Neural progenitor cell (in vitro differentiated cells): ENCODE measurements around the gene LYZ. TPM values are rescaled to one million over a fixed set of nuclear protein-coding genes. Genes with fewer than 3 reads are reported as not detected.

ENCODE experiments used
- DNase-seq: peaks from one replicate; pipeline ENCODE4 v3.0.0-alpha.2; 2016; ENCODE audit warnings: low spot score
- H2AFZ ChIP-seq: fragments of 200-600 bp; sonication (generic); replicated peaks from 2 replicates; pipeline ENCODE4 v1.6.1; 2016; ENCODE audit warnings: antibody characterized with exemption
- H3F3A ChIP-seq: fragments of 200-600 bp; sonication (generic); 2 replicates; pipeline ENCODE4 v1.6.1; 2016; ENCODE audit warnings: antibody characterized with exemption, low read depth
- H3K27ac ChIP-seq: fragments of 200-600 bp; sonication (generic); 2 replicates; pipeline ENCODE4 v1.5.1; 2016; ENCODE audit warnings: mild to moderate bottlenecking
- H3K27me3 ChIP-seq: fragments of 200-600 bp; sonication (generic); 2 replicates; pipeline ENCODE4 v1.6.1; 2016; ENCODE audit warnings: mild to moderate bottlenecking, moderate library complexity
- H3K36me3 ChIP-seq: fragments of 200-600 bp; sonication (generic); 2 replicates; pipeline ENCODE4 v1.5.1; 2016
- H3K4me1 ChIP-seq: fragments of 200-600 bp; sonication (generic); 2 replicates; pipeline ENCODE4 v1.6.1; 2016; ENCODE audit warnings: mixed run types
- H3K4me2 ChIP-seq: fragments of 200-600 bp; sonication (generic); 2 replicates; pipeline ENCODE4 v1.6.1; 2016
- H3K4me3 ChIP-seq: fragments of 200-600 bp; sonication (generic); 2 replicates; pipeline ENCODE4 v1.5.1; 2016
- H3K79me2 ChIP-seq: fragments of 200-600 bp; sonication (generic); 2 replicates; pipeline ENCODE4 v1.6.1; 2016; ENCODE audit warnings: low read depth
- H3K9ac ChIP-seq: fragments of 200-600 bp; sonication (generic); 2 replicates; pipeline ENCODE4 v1.6.1; 2016
- H3K9me3 ChIP-seq: fragments of 200-600 bp; sonication (generic); 2 replicates; pipeline ENCODE4 v1.5.1; 2016; ENCODE audit warnings: low read depth
- H4K20me1 ChIP-seq: fragments of 200-600 bp; sonication (generic); 2 replicates; pipeline ENCODE4 v1.6.1; 2016; ENCODE audit warnings: low read depth
- H3K27ac Mint-ChIP-seq: 3 replicates; pipeline ENCODE4 v1.8.0; 2021; ENCODE audit warnings: mixed read lengths
- H3K27me3 Mint-ChIP-seq: 2 replicates; pipeline ENCODE4 v1.8.0; 2022; ENCODE audit warnings: low read depth, mild to moderate bottlenecking, inconsistent platforms, moderate library complexity, mixed read lengths; ENCODE audit not compliant: insufficient read depth
- H3K36me3 Mint-ChIP-seq: 3 replicates; pipeline ENCODE4 v1.8.0; 2021; ENCODE audit warnings: mixed read lengths
- H3K4me1 Mint-ChIP-seq: 3 replicates; pipeline ENCODE4 v1.8.0; 2021; ENCODE audit warnings: mixed read lengths
- H3K4me3 Mint-ChIP-seq: 3 replicates; pipeline ENCODE4 v1.8.0; 2021; ENCODE audit warnings: mild to moderate bottlenecking, moderate library complexity, mixed read lengths
- H3K9me3 Mint-ChIP-seq: 3 replicates; pipeline ENCODE4 v1.8.0; 2020; ENCODE audit warnings: mixed read lengths
- EZH2 ChIP-seq: fragments of 200-600 bp; sonication (generic); IDR thresholded peaks from 2 replicates; pipeline ENCODE4 v1.6.1; 2017; ENCODE audit warnings: antibody characterized with exemption, mild to moderate bottlenecking, moderate library complexity
- EZH2phosphoT487 ChIP-seq: fragments of 200-600 bp; sonication (generic); IDR thresholded peaks from 2 replicates; pipeline ENCODE4 v1.6.1; 2017; ENCODE audit warnings: antibody characterized with exemption
- total RNA-seq: library from RNA; depleted of rRNA; stranded (reverse); fragments of >200 nt; gene quantifications from 2 replicates; pipeline ENCODE4 v1.2.3, GENCODE V29; 2015; ENCODE audit warnings: low replicate concordance
- TF ChIP-seq, protein P1 (sequence below): fragments of 200-600 bp; sonication (generic); IDR thresholded peaks from 2 replicates; pipeline ENCODE4 v1.5.1; 2017; ENCODE audit warnings: antibody characterized with exemption, mild to moderate bottlenecking

Gene LYZ
- total RNA-seq, 1 donor from 2014 or later = not detected

DNA sequence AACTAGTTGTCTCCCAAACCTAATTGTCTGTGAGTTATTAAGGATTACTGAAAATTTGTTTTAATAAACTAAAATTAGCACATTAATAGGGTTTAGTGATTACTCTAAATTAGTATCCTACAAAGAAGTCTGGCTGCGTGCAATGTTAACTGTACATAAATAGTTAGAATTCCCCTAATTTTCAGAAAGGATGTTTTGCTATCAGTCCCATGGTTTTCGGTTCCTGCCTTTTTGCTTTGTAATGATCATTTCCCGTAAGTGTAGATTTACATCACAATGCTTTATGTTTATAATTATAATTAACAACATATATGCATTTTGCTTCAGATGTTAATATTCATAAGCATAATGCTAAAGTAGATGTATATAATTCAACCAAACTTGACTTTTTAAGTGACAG, 19.8 kb upstream of the LYZ start:
- H3K27me3 ChIP-seq = peaks cover 16% of the 10 kb centered on the region
- H3K4me2 ChIP-seq = no peak overlapping the region
- no peaks in the 10 kb centered on the region for H3F3A ChIP-seq
- no peak for DNase-seq
- TF ChIP-seq, protein P1, sequence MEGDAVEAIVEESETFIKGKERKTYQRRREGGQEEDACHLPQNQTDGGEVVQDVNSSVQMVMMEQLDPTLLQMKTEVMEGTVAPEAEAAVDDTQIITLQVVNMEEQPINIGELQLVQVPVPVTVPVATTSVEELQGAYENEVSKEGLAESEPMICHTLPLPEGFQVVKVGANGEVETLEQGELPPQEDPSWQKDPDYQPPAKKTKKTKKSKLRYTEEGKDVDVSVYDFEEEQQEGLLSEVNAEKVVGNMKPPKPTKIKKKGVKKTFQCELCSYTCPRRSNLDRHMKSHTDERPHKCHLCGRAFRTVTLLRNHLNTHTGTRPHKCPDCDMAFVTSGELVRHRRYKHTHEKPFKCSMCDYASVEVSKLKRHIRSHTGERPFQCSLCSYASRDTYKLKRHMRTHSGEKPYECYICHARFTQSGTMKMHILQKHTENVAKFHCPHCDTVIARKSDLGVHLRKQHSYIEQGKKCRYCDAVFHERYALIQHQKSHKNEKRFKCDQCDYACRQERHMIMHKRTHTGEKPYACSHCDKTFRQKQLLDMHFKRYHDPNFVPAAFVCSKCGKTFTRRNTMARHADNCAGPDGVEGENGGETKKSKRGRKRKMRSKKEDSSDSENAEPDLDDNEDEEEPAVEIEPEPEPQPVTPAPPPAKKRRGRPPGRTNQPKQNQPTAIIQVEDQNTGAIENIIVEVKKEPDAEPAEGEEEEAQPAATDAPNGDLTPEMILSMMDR = no peak
- TF ChIP-seq EZH2 (no peak), EZH2phosphoT487 (no peak)
- no peak overlapping the region for H2AFZ ChIP-seq
- Mint-ChIP-seq H3K36me3 (no peaks in the 10 kb centered on the region), H3K4me1 (peaks cover 31% of the 10 kb centered on the region), H3K27ac (no peak overlapping the region), H3K9me3 (no peaks in the 10 kb centered on the region), H3K4me3 (no peak overlapping the region), H3K27me3 (peaks cover 2% of the 10 kb centered on the region)
- H3K27ac ChIP-seq = no peak overlapping the region
- H3K4me1 ChIP-seq = peaks cover 25% of the 10 kb centered on the region
- no peaks in the 10 kb centered on the region for H3K36me3 ChIP-seq
- no peak overlapping the region for H3K4me3 ChIP-seq
- no peak overlapping the region for H3K9ac ChIP-seq
- no peaks in the 10 kb centered on the region for H4K20me1 ChIP-seq
- no peaks in the 10 kb centered on the region for H3K9me3 ChIP-seq
- H3K79me2 ChIP-seq = no peaks in the 10 kb centered on the region

DNA sequence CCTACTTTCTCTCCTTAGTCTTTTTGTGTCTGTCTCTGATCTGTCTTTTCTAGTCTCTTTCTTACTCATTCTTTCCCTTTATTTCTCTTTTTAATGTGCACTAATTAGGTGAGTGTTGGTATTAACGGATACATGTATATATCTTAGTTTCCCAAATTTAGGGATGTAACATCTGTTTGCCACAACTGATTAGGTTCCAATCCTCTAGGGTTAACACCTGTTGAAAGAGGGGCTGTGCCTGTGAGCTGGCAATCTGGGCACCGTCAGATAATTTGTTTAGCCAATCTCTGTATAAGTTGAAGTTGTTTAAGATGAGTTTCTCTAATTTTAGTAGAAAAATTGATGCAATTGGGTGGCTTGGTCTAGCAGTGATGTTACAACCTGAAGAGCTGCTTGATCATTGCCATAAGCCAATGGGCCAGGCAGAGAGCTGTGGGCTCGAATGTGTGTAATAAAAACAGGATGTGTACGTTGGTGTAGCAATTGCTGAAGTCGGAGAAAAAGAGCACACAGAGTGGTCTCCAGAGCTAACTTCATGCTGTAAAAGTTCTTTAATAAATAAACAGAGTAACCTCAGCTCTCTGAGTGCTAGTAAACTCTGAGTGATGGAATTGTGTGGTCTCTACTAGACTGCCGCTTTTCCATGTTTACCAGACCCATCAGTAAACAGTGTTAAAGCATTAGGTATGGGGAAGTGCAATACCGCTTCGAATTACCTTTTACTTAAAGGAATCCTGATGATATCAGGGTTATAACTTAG, 18.3 kb upstream of the LYZ start:
- no peak for DNase-seq
- Mint-ChIP-seq H3K27ac (no peak overlapping the region), H3K4me3 (no peak overlapping the region), H3K4me1 (peaks cover 31% of the 10 kb centered on the region), H3K27me3 (peaks cover 2% of the 10 kb centered on the region), H3K36me3 (no peaks in the 10 kb centered on the region), H3K9me3 (no peaks in the 10 kb centered on the region)
- Histone ChIP-seq H3K27ac (no peak overlapping the region), H3K27me3 (peaks cover 16% of the 10 kb centered on the region), H3K4me1 (peaks cover 25% of the 10 kb centered on the region), H3K79me2 (no peaks in the 10 kb centered on the region), H3K4me2 (no peak overlapping the region), H3K4me3 (no peak overlapping the region), H3F3A (no peaks in the 10 kb centered on the region), H4K20me1 (no peaks in the 10 kb centered on the region), H3K36me3 (no peaks in the 10 kb centered on the region), H2AFZ (no peak overlapping the region), H3K9ac (no peak overlapping the region), H3K9me3 (no peaks in the 10 kb centered on the region)
- TF ChIP-seq EZH2phosphoT487 (no peak), EZH2 (no peak)
- TF ChIP-seq, protein P1 = no peak

DNA sequence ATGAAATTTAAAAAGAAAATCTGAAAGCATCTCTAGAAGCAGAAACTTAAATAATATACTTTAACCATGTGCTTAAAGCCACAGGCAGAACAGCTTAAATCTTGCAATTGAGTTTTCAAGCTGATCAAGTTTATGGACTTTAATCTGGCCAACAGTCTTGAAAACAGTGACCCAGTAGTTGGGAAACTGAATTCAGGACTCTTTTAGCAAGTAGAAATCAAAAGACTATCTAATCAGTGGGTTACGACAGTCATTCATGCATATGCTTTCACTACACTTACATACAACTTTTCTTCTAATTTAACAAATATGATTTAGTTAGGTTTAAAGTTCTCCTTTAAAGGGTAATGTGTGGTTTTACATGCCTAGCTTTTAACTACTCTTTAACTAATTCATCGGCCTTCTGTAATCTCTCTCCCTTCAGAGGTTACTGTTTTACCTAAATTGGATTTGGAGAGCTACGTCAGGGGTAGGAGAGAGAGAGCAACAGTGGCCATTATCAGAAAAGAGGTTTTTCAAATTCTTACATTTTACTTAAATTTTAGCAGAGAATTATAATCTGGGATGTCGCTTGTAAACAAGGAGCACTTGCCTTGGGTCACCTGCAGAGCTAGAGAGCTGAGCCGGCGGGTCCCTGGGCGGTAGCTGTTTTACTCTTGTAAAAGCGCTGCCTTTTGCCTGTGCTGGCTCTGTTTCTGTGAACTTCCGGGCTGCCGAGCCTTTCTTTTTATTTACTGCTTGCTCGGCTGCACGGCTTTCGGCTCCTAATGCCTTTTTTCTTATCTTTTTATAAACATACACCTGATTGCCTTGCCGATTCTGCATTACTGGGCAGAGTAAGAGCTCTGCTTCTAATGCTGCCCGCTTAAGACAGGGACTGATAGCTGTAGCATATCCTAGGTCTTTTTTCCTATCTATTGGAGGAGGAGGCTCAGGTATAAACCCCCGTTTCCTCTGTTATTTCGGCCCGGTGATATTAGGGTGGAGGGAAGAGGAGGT, 17.4 kb upstream of the LYZ start:
- H3K36me3 Mint-ChIP-seq = no peaks in the 10 kb centered on the region
- Histone ChIP-seq H3K9me3 (no peaks in the 10 kb centered on the region), H3K4me2 (peak overlapping the region; percentile 80), H3K27ac (no peak overlapping the region), H4K20me1 (no peaks in the 10 kb centered on the region), H2AFZ (peak overlapping the region; percentile 96), H3F3A (no peaks in the 10 kb centered on the region), H3K27me3 (peaks cover 16% of the 10 kb centered on the region), H3K9ac (no peak overlapping the region), H3K4me3 (peak overlapping the region; percentile 39), H3K4me1 (peaks cover 25% of the 10 kb centered on the region), H3K79me2 (no peaks in the 10 kb centered on the region), H3K36me3 (no peaks in the 10 kb centered on the region)
- peak; percentile 46 for DNase-seq
- peak overlapping the region; percentile 55 for H3K27ac Mint-ChIP-seq
- peak overlapping the region; percentile 79 for H3K4me3 Mint-ChIP-seq
- TF ChIP-seq EZH2 = peak; percentile 19
- TF ChIP-seq, protein P1 = no peak
- H3K27me3 Mint-ChIP-seq = peaks cover 2% of the 10 kb centered on the region
- no peaks in the 10 kb centered on the region for H3K9me3 Mint-ChIP-seq
- H3K4me1 Mint-ChIP-seq = peaks cover 31% of the 10 kb centered on the region
